Esophagus squamous epithelium (tissue), 5 donors: ENCODE measurements around the gene HDDC2. TPM values are rescaled to one million over a fixed set of nuclear protein-coding genes. Genes with fewer than 3 reads are reported as not detected.

Source experiments
- DNase-seq: peaks from one replicate; lab custom pipeline; 2025; lab: John Stamatoyannopoulos, UW
- H3K27ac ChIP-seq, 4 donors: fragments of 200-600 bp; sonication (generic); one replicate each; pipeline ENCODE4 v1.5.1; 2016 to 2019; ENCODE audit warnings: mild to moderate bottlenecking in 1 of 4
- H3K27me3 ChIP-seq, 4 donors: fragments of 200-600 bp; sonication (generic); 1 replicate in 3 of 4; 2 replicates in 1 of 4; pipeline versions ENCODE4 v1.5.1 to v1.6.0; 2017 to 2021; ENCODE audit warnings: antibody characterized with exemption in 1 of 4
- H3K36me3 ChIP-seq, 3 donors: fragments of 200-600 bp; sonication (generic); one replicate each; pipeline ENCODE4 v1.5.1; 2016 to 2019
- H3K4me1 ChIP-seq, 3 donors: fragments of 200-600 bp; sonication (generic); one replicate each; pipeline ENCODE4 v1.5.1; 2017 to 2019
- H3K4me3 ChIP-seq, 4 donors: fragments of 200-600 bp; sonication (generic); 1 replicate in 3 of 4; 2 replicates in 1 of 4; pipeline ENCODE4 v1.5.1; 2016 to 2019; ENCODE audit warnings: mild to moderate bottlenecking in 2 of 4, moderate library complexity in 1 of 4
- H3K9me3 ChIP-seq, 3 donors: fragments of 200-600 bp; sonication (generic); one replicate each; pipeline ENCODE4 v1.5.1; 2016 to 2019
- CTCF ChIP-seq, 6 experiments: fragments of 450-650 bp in 4 of 6; fragments of 200-600 bp in 2 of 6; sonication (generic) in 2 of 6; IDR thresholded peaks; one replicate each; pipeline ENCODE4 v1.5.1; 2016 to 2019; ENCODE audit warnings: antibody characterized with exemption in 6 of 6, mild to moderate bottlenecking in 4 of 6, moderate library complexity in 4 of 6
- POLR2A ChIP-seq, 4 donors: fragments of 450-650 bp; IDR thresholded peaks; one replicate each; pipeline ENCODE4 v1.6.1; 2017; ENCODE audit warnings: antibody characterized with exemption in 4 of 4, mild to moderate bottlenecking in 4 of 4, moderate library complexity in 3 of 4
- WGBS, 2 donors: methylation state at CpG; one replicate each; pipeline ENCODE4 v1.1.5; 2018; 5-methylcytosine and 5-hydroxymethylcytosine counted together
- intact Hi-C: fragments of 100-400 bp; cut with DNase I; formaldehyde crosslinking; loops from one replicate; pipeline ENCODE4 v1.15.0; 2022
- total RNA-seq, 4 donors: library from RNA; depleted of rRNA; stranded (reverse); fragments of >200 nt; gene quantifications; one replicate each; pipeline ENCODE4 v1.1.0, GENCODE V29; 2016
- donor health status: DM: yes; HTN: yes; CAD: no.

Gene HDDC2
- total RNA-seq, 4 donors from 2014 or later: 49.2 to 84.7 (median 53.3) TPM

GRCh38 chr6:125252891-125253290 is 48.9 kb downstream of the HDDC2 start:
- no peak for DNase-seq
- WGBS, 2 donors: 40 to 50% methylated on average over 1 of the region's 1 CpG
- Histone ChIP-seq H3K4me1 (peaks cover 8 to 34% (median 17%) of the 10 kb centered on the region in 3 donors), H3K4me3 (no peak overlapping the region), H3K27me3 (no peaks in the 10 kb centered on the region), H3K27ac (peak overlapping the region in 3 of 4 donors; percentile 24 to 49 (median 34)), H3K36me3 (peaks cover 0 to 38% (median 0%) of the 10 kb centered on the region in 3 donors), H3K9me3 (no peaks in the 10 kb centered on the region)
- TF ChIP-seq CTCF (IDR thresholded peaks at IDR 0.05) (no peak), POLR2A (IDR thresholded peaks at IDR 0.05) (no peak)
- intact Hi-C loops: no loop called here

- intact Hi-C loops: no loop called here
- no peaks in the 10 kb centered on the region for H3K9me3 ChIP-seq
- WGBS, 2 donors: 44 to 49% methylated on average over 6 of the region's 6 CpGs
- no peak overlapping the region for H3K4me3 ChIP-seq
- peak overlapping the region in 2 of 4 donors; percentile 14 to 43 for H3K27ac ChIP-seq
- no peaks in the 10 kb centered on the region for H3K27me3 ChIP-seq
- TF ChIP-seq POLR2A (IDR thresholded peaks at IDR 0.05) (no peak), CTCF (IDR thresholded peaks at IDR 0.05) (no peak)
- DNase-seq: no peak
- peaks cover 8 to 41% (median 17%) of the 10 kb centered on the region in 3 donors for H3K4me1 ChIP-seq
- H3K36me3 ChIP-seq: peaks cover 0 to 31% (median 0%) of the 10 kb centered on the region in 3 donors
Observed at GRCh38 chr6:125251516-125252220, 50.1 kb downstream of the HDDC2 start.

GRCh38 chr6:125250511-125250910 is 51.3 kb downstream of the HDDC2 start:
- WGBS, 2 donors: 78 to 93% methylated on average over 1 of the region's 1 CpG
- Histone ChIP-seq H3K27ac (no peak overlapping the region), H3K4me1 (peaks cover 17 to 53% (median 19%) of the 10 kb centered on the region in 3 donors), H3K27me3 (no peaks in the 10 kb centered on the region), H3K36me3 (peaks cover 0 to 31% (median 0%) of the 10 kb centered on the region in 3 donors), H3K9me3 (no peaks in the 10 kb centered on the region), H3K4me3 (no peak overlapping the region)
- no peak for TF ChIP-seq CTCF (IDR thresholded peaks at IDR 0.05)
- TF ChIP-seq POLR2A (IDR thresholded peaks at IDR 0.05): no peak
- intact Hi-C loops: no loop called here
- DNase-seq: no peak

GRCh38 chr6:125248136-125248535 is 53.6 kb downstream of the HDDC2 start:
- TF ChIP-seq CTCF (IDR thresholded peaks at IDR 0.05) (no peak), POLR2A (IDR thresholded peaks at IDR 0.05) (no peak)
- H3K9me3 ChIP-seq: peaks cover 0 to 2% (median 0%) of the 10 kb centered on the region in 3 donors
- intact Hi-C loops: no loop called here
- H3K4me3 ChIP-seq: no peak overlapping the region
- no peak overlapping the region for H3K27ac ChIP-seq
- peaks cover 16 to 52% (median 17%) of the 10 kb centered on the region in 3 donors for H3K4me1 ChIP-seq
- H3K36me3 ChIP-seq: peaks cover 0 to 31% (median 0%) of the 10 kb centered on the region in 3 donors
- no peaks in the 10 kb centered on the region for H3K27me3 ChIP-seq
- no peak for DNase-seq
- 75 to 83% methylated on average over 7 of the region's 7 CpGs for WGBS, 2 donors

GRCh38 chr6:125246566-125246965 is 55.2 kb downstream of the HDDC2 start:
- Histone ChIP-seq H3K9me3 (peaks cover 0 to 10% (median 0%) of the 10 kb centered on the region in 3 donors), H3K27me3 (no peaks in the 10 kb centered on the region), H3K27ac (peak overlapping the region in 3 of 4 donors; percentile 62 to 78 (median 63)), H3K4me1 (peaks cover 6 to 36% (median 14%) of the 10 kb centered on the region in 3 donors), H3K36me3 (peaks cover 0 to 26% (median 0%) of the 10 kb centered on the region in 3 donors), H3K4me3 (no peak overlapping the region)
- intact Hi-C loops: no loop called here
- no peak for DNase-seq
- TF ChIP-seq POLR2A (IDR thresholded peaks at IDR 0.05): no peak
- TF ChIP-seq CTCF (IDR thresholded peaks at IDR 0.05): no peak
